PC-3 (cell line): ENCODE results near the gene TGFBI. TPM values are rescaled to one million over a fixed set of nuclear protein-coding genes. Genes with fewer than 3 reads are reported as not detected.

Experiments used
- ATAC-seq: fragments of 200-7000 bp; cut with Tn5 transposase; 2 replicates; pipeline ENCODE4 v1.9.1; 2020; ENCODE audit warnings: mild to moderate bottlenecking, moderate library complexity
- BruUV-seq: library from RNA; stranded (reverse); fragments of 400-500 nt; replicated peaks from 2 replicates; lab custom pipeline; 2021; lab: Mats Ljungman, UMichigan
- CTCF ChIA-PET: fragments of 300-600 bp; sonication (Branson Sonifier 250); formaldehyde crosslinking; loops from one replicate; lab custom pipeline; 2022; ENCODE audit warnings: antibody characterized with exemption; lab: Charles Lee
- POLR2A ChIA-PET: fragments of 300-600 bp; sonication (Branson Sonifier 250); formaldehyde crosslinking; loops from one replicate; lab custom pipeline; 2022; ENCODE audit warnings: antibody characterized with exemption; ENCODE audit not compliant: unreplicated experiment; lab: Charles Lee
- DNase-seq: peaks from one replicate; pipeline ENCODE4 v3.0.0-alpha.2; 2015
- H2AFZ ChIP-seq: fragments of 300-600 bp; sonication (generic); 2 replicates; pipeline ENCODE4 v1.6.0; 2016; ENCODE audit warnings: antibody characterized with exemption, low read length
- H3F3A ChIP-seq: fragments of 300-600 bp; sonication (generic); one replicate; pipeline ENCODE4 v1.6.0; 2017; ENCODE audit warnings: antibody characterized with exemption, low read length, control low read depth, mild to moderate bottlenecking; ENCODE audit not compliant: unreplicated experiment
- H3K27ac ChIP-seq: fragments of 300-600 bp; sonication (generic); 2 replicates; pipeline ENCODE4 v1.5.1; 2016; ENCODE audit warnings: mild to moderate bottlenecking, low read length
- H3K27me3 ChIP-seq: fragments of 300-600 bp; sonication (generic); 2 replicates; pipeline ENCODE4 v1.6.1; 2016; ENCODE audit warnings: low read length, mixed read lengths
- H3K36me3 ChIP-seq: fragments of 300-600 bp; sonication (generic); 2 replicates; pipeline ENCODE4 v1.6.1; 2016; ENCODE audit warnings: low read depth, mixed run types, low read length, mixed read lengths
- H3K4me1 ChIP-seq: fragments of 300-600 bp; sonication (generic); 2 replicates; pipeline ENCODE4 v1.5.1; 2016; ENCODE audit warnings: low read length; ENCODE audit not compliant: insufficient read depth
- H3K4me2 ChIP-seq: fragments of 300-600 bp; sonication (generic); 2 replicates; pipeline ENCODE4 v1.6.0; 2016; ENCODE audit warnings: low read length
- H3K4me3 ChIP-seq: fragments of 300-600 bp; sonication (generic); 2 replicates; pipeline ENCODE4 v1.5.1; 2016; ENCODE audit warnings: mild to moderate bottlenecking, low read length, mixed read lengths
- H3K79me2 ChIP-seq: fragments of 300-600 bp; sonication (generic); 2 replicates; pipeline ENCODE4 v1.6.1; 2017; ENCODE audit warnings: low read length, mixed read lengths
- H3K9ac ChIP-seq: fragments of 300-600 bp; sonication (generic); 2 replicates; pipeline ENCODE4 v1.6.0; 2016; ENCODE audit warnings: mild to moderate bottlenecking, low read length
- H3K9me2 ChIP-seq: fragments of 300-600 bp; sonication (generic); replicated peaks from 2 replicates; pipeline ENCODE4 v1.6.1; 2016; ENCODE audit warnings: mixed run types, low read length, mixed read lengths
- H3K9me3 ChIP-seq: fragments of 300-600 bp; sonication (generic); 2 replicates; pipeline ENCODE4 v1.6.1; 2016; ENCODE audit warnings: low read length, mixed read lengths
- H4K20me1 ChIP-seq: fragments of 300-600 bp; sonication (generic); 2 replicates; pipeline ENCODE4 v1.6.1; 2016; ENCODE audit warnings: low read length, mixed read lengths
- EZH2 ChIP-seq: fragments of 300-600 bp; sonication (generic); IDR thresholded peaks from one replicate; pipeline ENCODE4 v1.6.1; 2017; ENCODE audit warnings: antibody characterized with exemption, mild to moderate bottlenecking, low read length; ENCODE audit not compliant: unreplicated experiment
- EZH2phosphoT487 ChIP-seq: fragments of 300-600 bp; sonication (generic); IDR thresholded peaks from 2 replicates; pipeline ENCODE4 v1.6.1; 2018; ENCODE audit warnings: mild to moderate bottlenecking, antibody characterized with exemption, low read length, borderline replicate concordance
- intact Hi-C: fragments of 100-400 bp; cut with micrococcal nuclease; formaldehyde crosslinking; loops from 2 replicates; pipeline ENCODE4 v1.9.0; 2023
- total RNA-seq: library from RNA; depleted of rRNA; stranded (reverse); fragments of >200 nt; gene quantifications from 2 replicates; pipeline ENCODE4 v1.2.3, GENCODE V29; 2014
- TF ChIP-seq, protein P1 (sequence below): fragments of 300-600 bp; sonication (generic); conservative IDR thresholded peaks from 2 replicates; pipeline ENCODE4 v1.5.1; 2017; ENCODE audit warnings: antibody characterized with exemption, low read depth, mild to moderate bottlenecking, low read length

Gene TGFBI
- total RNA-seq, 1 experiment from 2014 or later = 4.8 TPM

DNA sequence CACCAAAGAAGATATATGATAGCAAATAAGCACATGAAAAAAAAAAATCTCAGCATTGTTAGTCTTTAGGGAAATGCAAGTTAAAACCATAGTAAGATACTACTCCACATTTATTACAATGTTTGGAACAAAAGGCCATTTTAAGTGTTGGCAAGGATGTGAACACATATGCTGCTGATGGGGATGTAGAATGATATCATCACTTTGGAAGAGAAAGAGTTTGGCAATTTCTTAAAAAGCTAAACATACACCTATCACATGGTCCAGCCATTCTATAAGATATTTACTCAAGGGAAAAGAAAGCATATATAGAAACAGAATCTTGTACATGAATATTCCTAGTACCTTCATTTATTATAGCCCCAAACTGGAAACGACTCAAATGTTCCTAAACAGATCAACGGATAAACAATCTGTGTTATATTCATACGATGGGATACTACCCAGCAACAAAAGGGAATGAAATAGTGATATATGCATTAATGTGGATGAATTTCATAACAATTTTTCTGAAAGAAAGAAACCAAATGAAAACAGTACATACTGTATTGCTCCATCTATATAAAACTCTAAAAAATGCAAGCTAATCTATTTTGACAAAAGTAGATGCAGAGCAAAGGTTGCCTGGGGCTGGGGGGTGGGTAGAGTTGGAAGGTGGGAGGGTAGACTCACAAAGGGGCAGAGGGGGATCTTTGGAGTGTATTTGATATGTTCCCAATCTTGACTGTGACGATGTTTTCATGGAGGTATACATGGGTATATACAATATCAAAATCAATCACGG lies 58.2 kb downstream of the TGFBI start:
- intact Hi-C loops = no loop called here
- Histone ChIP-seq H3F3A (no peaks in the 10 kb centered on the region), H3K4me3 (no peak overlapping the region), H3K79me2 (no peaks in the 10 kb centered on the region), H3K4me2 (no peak overlapping the region), H3K9me3 (no peaks in the 10 kb centered on the region), H3K9me2 (no peaks in the 10 kb centered on the region), H2AFZ (no peak overlapping the region), H4K20me1 (no peaks in the 10 kb centered on the region), H3K4me1 (no peaks in the 10 kb centered on the region), H3K36me3 (no peaks in the 10 kb centered on the region), H3K9ac (no peak overlapping the region), H3K27me3 (no peaks in the 10 kb centered on the region), H3K27ac (no peak overlapping the region)
- ChIA-PET CTCF (interaction anchor here (0.7 kb wide), 1 partner anchor 107 kb away, joined by 7 read pairs; no protein-coding TSS in a partner anchor), POLR2A (no interaction called here)
- no peak for ATAC-seq
- TF ChIP-seq EZH2 = no peak
- TF ChIP-seq, protein P1, sequence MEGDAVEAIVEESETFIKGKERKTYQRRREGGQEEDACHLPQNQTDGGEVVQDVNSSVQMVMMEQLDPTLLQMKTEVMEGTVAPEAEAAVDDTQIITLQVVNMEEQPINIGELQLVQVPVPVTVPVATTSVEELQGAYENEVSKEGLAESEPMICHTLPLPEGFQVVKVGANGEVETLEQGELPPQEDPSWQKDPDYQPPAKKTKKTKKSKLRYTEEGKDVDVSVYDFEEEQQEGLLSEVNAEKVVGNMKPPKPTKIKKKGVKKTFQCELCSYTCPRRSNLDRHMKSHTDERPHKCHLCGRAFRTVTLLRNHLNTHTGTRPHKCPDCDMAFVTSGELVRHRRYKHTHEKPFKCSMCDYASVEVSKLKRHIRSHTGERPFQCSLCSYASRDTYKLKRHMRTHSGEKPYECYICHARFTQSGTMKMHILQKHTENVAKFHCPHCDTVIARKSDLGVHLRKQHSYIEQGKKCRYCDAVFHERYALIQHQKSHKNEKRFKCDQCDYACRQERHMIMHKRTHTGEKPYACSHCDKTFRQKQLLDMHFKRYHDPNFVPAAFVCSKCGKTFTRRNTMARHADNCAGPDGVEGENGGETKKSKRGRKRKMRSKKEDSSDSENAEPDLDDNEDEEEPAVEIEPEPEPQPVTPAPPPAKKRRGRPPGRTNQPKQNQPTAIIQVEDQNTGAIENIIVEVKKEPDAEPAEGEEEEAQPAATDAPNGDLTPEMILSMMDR = no peak
- no peak for TF ChIP-seq EZH2phosphoT487
- DNase-seq = no peak
- no TSS peak for BruUV-seq

- no peak for ATAC-seq
- Histone ChIP-seq H3K36me3 (no peaks in the 10 kb centered on the region), H3K79me2 (no peaks in the 10 kb centered on the region), H3K4me3 (no peak overlapping the region), H4K20me1 (no peaks in the 10 kb centered on the region), H3K27me3 (no peaks in the 10 kb centered on the region), H2AFZ (no peak overlapping the region), H3K9me2 (no peaks in the 10 kb centered on the region), H3K4me1 (no peaks in the 10 kb centered on the region), H3K9me3 (no peaks in the 10 kb centered on the region), H3K27ac (no peak overlapping the region), H3F3A (no peaks in the 10 kb centered on the region), H3K4me2 (no peak overlapping the region), H3K9ac (no peak overlapping the region)
- POLR2A ChIA-PET = no interaction called here
- BruUV-seq = no TSS peak
- intact Hi-C loops = no loop called here
- DNase-seq = no peak
- no peak for TF ChIP-seq EZH2phosphoT487
- no peak for TF ChIP-seq EZH2
- TF ChIP-seq, protein P1 = no peak
- CTCF ChIA-PET = no interaction called here
Measured at GRCh38 chr5:136087961-136088871, 59.4 kb downstream of the TGFBI start.
